KMS-11 (cell line): ENCODE measurements around the gene NFYB.

Experiments
- H2AFZ ChIP-seq: fragments of 200-600 bp; sonication (generic); 2 replicates; pipeline ENCODE4 v1.6.1; 2016; ENCODE audit warnings: antibody characterized with exemption, mixed run types, low read depth
- H3K27ac ChIP-seq: fragments of 200-600 bp; sonication (generic); 2 replicates; pipeline ENCODE4 v1.6.1; 2016; ENCODE audit warnings: mild to moderate bottlenecking, mixed run types
- H3K27me3 ChIP-seq: fragments of 200-600 bp; sonication (generic); 2 replicates; pipeline ENCODE4 v1.6.1; 2017; ENCODE audit warnings: mild to moderate bottlenecking, low read depth, mixed run types, moderate library complexity; ENCODE audit not compliant: insufficient read depth
- H3K36me3 ChIP-seq: fragments of 200-600 bp; sonication (generic); 2 replicates; pipeline ENCODE4 v1.6.1; 2017; ENCODE audit warnings: mild to moderate bottlenecking, mixed run types; ENCODE audit not compliant: insufficient read depth
- H3K4me1 ChIP-seq: fragments of 200-600 bp; sonication (generic); 2 replicates; pipeline ENCODE4 v1.6.1; 2016; ENCODE audit warnings: mild to moderate bottlenecking, low read depth, mixed run types; ENCODE audit not compliant: poor library complexity, severe bottlenecking
- H3K4me2 ChIP-seq: fragments of 200-600 bp; sonication (generic); 2 replicates; pipeline ENCODE4 v1.7.0; 2016; ENCODE audit warnings: mild to moderate bottlenecking, mixed run types
- H3K4me3 ChIP-seq: fragments of 200-600 bp; sonication (generic); IDR thresholded peaks from 2 replicates; pipeline ENCODE4 v1.6.1; 2017; ENCODE audit warnings: low read depth, low read length, mixed read lengths; ENCODE audit not compliant: insufficient read depth
- H3K79me2 ChIP-seq: fragments of 200-600 bp; sonication (generic); 2 replicates; pipeline ENCODE4 v1.6.1; 2016; ENCODE audit warnings: low read depth, mixed run types; ENCODE audit not compliant: insufficient read depth
- H3K9ac ChIP-seq: fragments of 200-600 bp; sonication (generic); 2 replicates; pipeline ENCODE4 v1.6.1; 2016; ENCODE audit warnings: mild to moderate bottlenecking, mixed run types
- H4K20me1 ChIP-seq: fragments of 200-600 bp; sonication (generic); 2 replicates; pipeline ENCODE4 v1.6.1; 2016; ENCODE audit warnings: mild to moderate bottlenecking, mixed run types; ENCODE audit not compliant: insufficient read depth
- CTCF ChIP-seq: fragments of 200-600 bp; sonication (generic); conservative IDR thresholded peaks from 2 replicates; pipeline ENCODE4 v1.6.1; 2017; ENCODE audit warnings: low read depth, mild to moderate bottlenecking, antibody characterized with exemption, low read length, moderate library complexity, mixed read lengths

Gene NFYB

GRCh38 chr12:104154286-104154685 is 16.3 kb upstream of the NFYB start:
- Histone ChIP-seq H3K9ac (no peak overlapping the region), H3K79me2 (no peaks in the 10 kb centered on the region), H3K4me2 (no peak overlapping the region), H3K36me3 (no peaks in the 10 kb centered on the region), H2AFZ (no peak overlapping the region), H3K4me3 (no peak overlapping the region), H3K4me1 (no peaks in the 10 kb centered on the region), H4K20me1 (no peaks in the 10 kb centered on the region), H3K27me3 (no peaks in the 10 kb centered on the region), H3K27ac (no peak overlapping the region)
- TF ChIP-seq CTCF: no peak

DNA sequence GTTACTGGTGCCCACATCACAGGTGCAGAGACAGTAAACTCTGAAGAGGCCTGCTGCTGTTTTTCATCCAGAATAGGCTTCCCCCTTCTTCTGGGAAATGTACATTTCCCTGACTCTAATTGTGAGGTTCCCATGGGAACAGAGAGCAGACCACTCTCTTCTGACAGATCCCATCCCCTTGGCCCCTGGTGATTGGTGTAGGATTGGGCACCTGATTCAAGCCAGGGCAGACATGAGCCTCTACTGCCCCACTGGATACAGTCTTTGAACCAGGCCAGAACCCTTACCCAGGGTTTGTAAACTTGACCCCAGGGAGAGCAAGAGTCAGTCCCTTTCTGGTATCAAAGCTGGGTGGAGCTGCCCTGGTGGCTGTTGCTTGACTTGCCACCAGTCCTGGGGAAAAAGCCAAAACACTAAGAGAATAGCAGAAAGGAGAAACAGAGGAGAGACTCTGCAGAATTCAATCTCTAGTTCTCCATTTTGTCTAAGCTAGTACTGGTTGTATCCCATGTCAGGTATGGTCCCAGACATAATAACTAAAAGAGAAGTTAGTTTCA is 14.8 kb upstream of the NFYB start:
- Histone ChIP-seq H3K27ac (no peak overlapping the region), H3K4me2 (no peak overlapping the region), H3K27me3 (no peaks in the 10 kb centered on the region), H3K79me2 (no peaks in the 10 kb centered on the region), H3K4me3 (no peak overlapping the region), H3K9ac (no peak overlapping the region), H2AFZ (no peak overlapping the region), H3K4me1 (no peaks in the 10 kb centered on the region), H4K20me1 (no peaks in the 10 kb centered on the region), H3K36me3 (no peaks in the 10 kb centered on the region)
- no peak for TF ChIP-seq CTCF

DNA sequence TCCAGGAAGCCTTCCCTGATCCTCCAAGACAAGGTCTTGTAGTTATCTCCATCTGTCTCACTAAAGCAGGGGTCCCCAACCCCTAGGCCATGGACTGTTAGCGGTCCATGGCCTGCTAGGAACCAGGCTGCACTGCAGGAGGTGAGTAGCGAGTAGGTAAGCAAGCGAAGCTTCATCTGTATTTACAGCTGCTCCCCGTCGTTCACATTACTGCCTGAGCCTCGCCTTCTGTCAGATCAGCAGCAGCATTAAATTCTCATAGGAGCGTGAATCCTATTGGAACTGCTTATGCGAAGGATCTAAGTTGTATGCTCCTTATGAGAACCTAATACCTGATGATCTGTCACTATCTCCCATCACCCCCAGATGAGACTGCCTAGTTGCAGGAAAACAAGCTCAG is 12.4 kb upstream of the NFYB start:
- H3K9ac ChIP-seq: no peak overlapping the region
- TF ChIP-seq CTCF: no peak
- no peaks in the 10 kb centered on the region for H3K27me3 ChIP-seq
- H3K36me3 ChIP-seq: no peaks in the 10 kb centered on the region
- no peak overlapping the region for H2AFZ ChIP-seq
- no peaks in the 10 kb centered on the region for H3K79me2 ChIP-seq
- H3K4me1 ChIP-seq: no peaks in the 10 kb centered on the region
- H3K4me2 ChIP-seq: no peak overlapping the region
- no peaks in the 10 kb centered on the region for H4K20me1 ChIP-seq
- no peak overlapping the region for H3K27ac ChIP-seq
- H3K4me3 ChIP-seq: no peak overlapping the region

- Histone ChIP-seq H2AFZ (no peak overlapping the region), H3K9ac (no peak overlapping the region), H3K79me2 (no peaks in the 10 kb centered on the region), H3K27me3 (no peaks in the 10 kb centered on the region), H3K4me3 (no peak overlapping the region), H3K4me1 (no peaks in the 10 kb centered on the region), H4K20me1 (no peaks in the 10 kb centered on the region), H3K27ac (no peak overlapping the region), H3K4me2 (no peak overlapping the region), H3K36me3 (no peaks in the 10 kb centered on the region)
- TF ChIP-seq CTCF: no peak
Observed at GRCh38 chr12:104147346-104147745, 9.3 kb upstream of the NFYB start.
